22Rv1 (cell line): ENCODE results near the gene CTXND1.

ENCODE experiments used
- CTCF ChIP-seq: fragments of 450-650 bp; IDR thresholded peaks from 2 replicates; pipeline ENCODE4 v1.5.1; 2017; ENCODE audit warnings: mild to moderate bottlenecking
- ZFX ChIP-seq: fragments of 450-650 bp; IDR thresholded peaks from 2 replicates; pipeline ENCODE4 v1.6.1; 2017; ENCODE audit warnings: antibody characterized with exemption, borderline replicate concordance

GRCh38 chr15:80180986-80181385 is 71.0 kb downstream of the CTXND1 start:
- TF ChIP-seq CTCF (no peak), ZFX (no peak)
